Heart right ventricle (tissue), 16 donors: ENCODE measurements around the gene EHD3. TPM values are rescaled to one million over a fixed set of nuclear protein-coding genes. Genes with fewer than 3 reads are reported as not detected.

Experiments
- ATAC-seq, 8 donors: fragments of 200-7000 bp; cut with Tn5 transposase; one replicate each; pipeline ENCODE4 v1.9.1; 2020; ENCODE audit warnings: mild to moderate bottlenecking in 8 of 8, moderate library complexity in 8 of 8, moderate number of reproducible peaks in 1 of 8
- DNase-seq, 2 donors: peaks; one replicate each; pipeline ENCODE4 v3.0.0-alpha.2; 2020
- H3K27ac ChIP-seq, 10 donors: fragments of 200-600 bp; sonication (generic) in 2 of 10; one replicate each; pipeline versions ENCODE4 v1.5.0 to v1.8.0; 2020 to 2022; ENCODE audit warnings: mild to moderate bottlenecking in 3 of 10
- H3K27me3 ChIP-seq, 7 donors: fragments of 200-600 bp; one replicate each; pipeline ENCODE4 v1.8.0; 2021 to 2022; ENCODE audit warnings: mild to moderate bottlenecking in 2 of 7
- H3K36me3 ChIP-seq, 9 donors: fragments of 200-600 bp; sonication (generic) in 1 of 9; one replicate each; pipeline versions ENCODE4 v1.5.0 to v1.8.0; 2020 to 2022; ENCODE audit warnings: mild to moderate bottlenecking in 2 of 9
- H3K4me1 ChIP-seq, 9 donors: fragments of 200-600 bp; sonication (generic) in 1 of 9; one replicate each; pipeline versions ENCODE4 v1.5.0 to v1.8.0; 2020 to 2022; ENCODE audit warnings: mild to moderate bottlenecking in 4 of 9
- H3K4me3 ChIP-seq, 10 donors: fragments of 200-600 bp; sonication (generic) in 2 of 10; one replicate each; pipeline versions ENCODE4 v1.5.0 to v1.8.0; 2020 to 2022; ENCODE audit warnings: mild to moderate bottlenecking in 7 of 10, moderate library complexity in 2 of 10
- H3K9me3 ChIP-seq, 11 donors: fragments of 200-600 bp in 10 of 11; sonication (generic) in 2 of 11; one replicate each; pipeline versions ENCODE4 v1.5.0 to v1.8.0; 2013 to 2022; ENCODE audit warnings: mild to moderate bottlenecking in 2 of 11, control low read depth in 1 of 11, moderate library complexity in 1 of 11
- CTCF ChIP-seq, 9 donors: fragments of 200-600 bp; sonication (generic) in 2 of 9; IDR thresholded peaks; one replicate each; pipeline versions ENCODE4 v1.5.0 to v1.8.0; 2021 to 2022; ENCODE audit warnings: antibody characterized with exemption in 9 of 9, mild to moderate bottlenecking in 5 of 9, moderate library complexity in 1 of 9
- WGBS, 2 donors: extraction: QIAGEN DNeasy Blood & Tissue Kit; methylation state at CpG; one replicate each; pipeline ENCODE4 v1.1.7; 2013; ENCODE audit warnings: inconsistent platforms in 1 of 2; 5-methylcytosine and 5-hydroxymethylcytosine counted together
- intact Hi-C, 10 donors: fragments of 100-400 bp; cut with DNase I; formaldehyde crosslinking; loops; one replicate each; pipeline versions ENCODE4 v1.11.1 to v1.14.2; 2022
- polyA plus RNA-seq, 2 donors: library from polyadenylated mRNA; stranded (reverse); fragments of 200-250 nt; gene quantifications; one replicate each; pipeline ENCODE4 v1.2.3, GENCODE V29; 2013
- total RNA-seq, 10 donors: library from RNA; stranded (reverse); fragmentation: NEBNext Ultra II Directional in 3 of 10; extraction: Animal tissue kit (Norgen Biotek cat#: 25700) in 3 of 10; gene quantifications; one replicate each; pipeline versions ENCODE4 v1.2.1 to v1.2.4, GENCODE V29; 2021 to 2023
- donor health status: Arrhythmogenic right ventricular cardiomyopathy.
- donor health status: ischemic (EF 13 %, LVEDD 7.1; RV severe dilation, severe dysfunction).
- donor health status: healthy with polysubstance abuse.
- donor health status: DM: no; HTN: yes; CAD: no.
- donor health status: DM: no; HTN: no; CAD: no.
- donor health status: ischemic (EF 25% LVEDD 6.9; RV normal size, moderate dysfunction).
- donor health status: ischemic (EF 25% LVEDD 5.7; RV mildly dilated, moderate dysfunction).
- donor health status: healthy.
- donor health status: DM: yes; HTN: yes; CAD: no.
- donor health status: Ischemic cardiomyopathy.
- donor health status: ischemic (EF 35%, LVEDD 5.7; RV mildly dilated, moderate dysfunction).
- donor health status: nonischemic (EF 11% LVEDD 7.7; RV severe dilation, severe dysfunction).
- donor health status: DM: yes; HTN: yes; CAD: no.
- donor health status: PGD.
- donor health status: ischemic (EF 29% LVEDD 5.4; RV normal size, mild dysfunction).
- donor health status: nonischemic (EF 23%, LVEDD 6.1; RV moderate dilation, normal function).

Gene EHD3
- total and polyA plus RNA-seq, 12 donors = 5.3 to 40.9 (median 24.3) TPM

GRCh38 chr2:31259075-31259474, 25.1 kb downstream of the EHD3 start:
- intact Hi-C loops = no loop called here
- H3K4me1 ChIP-seq = peaks cover 0 to 22% (median 11%) of the 10 kb centered on the region in 9 donors
- whole genome bisulfite sequencing, 2 donors = 93 to 96% methylated on average over 3 of the region's 3 CpGs

GRCh38 chr2:31260870-31261269, 26.9 kb downstream of the EHD3 start:
- Histone ChIP-seq H3K4me3 (no peak overlapping the region), H3K27ac (no peak overlapping the region), H3K9me3 (no peaks in the 10 kb centered on the region), H3K36me3 (peaks cover 0 to 58% (median 3%) of the 10 kb centered on the region in 9 donors), H3K27me3 (no peaks in the 10 kb centered on the region), H3K4me1 (peaks cover 0 to 22% (median 11%) of the 10 kb centered on the region in 9 donors)
- no peak for ATAC-seq
- 88 to 94% methylated on average over 4 of the region's 4 CpGs for WGBS, 2 donors
- intact Hi-C loops = no loop called here
- no peak for DNase-seq
- no peak for TF ChIP-seq CTCF (IDR thresholded peaks at IDR 0.05)

More at GRCh38 chr2:31259075-31259474, 25.1 kb downstream of the EHD3 start:
- Histone ChIP-seq H3K27me3 (no peaks in the 10 kb centered on the region), H3K36me3 (peaks cover 0 to 54% (median 3%) of the 10 kb centered on the region in 9 donors), H3K9me3 (no peaks in the 10 kb centered on the region), H3K27ac (no peak overlapping the region), H3K4me3 (no peak overlapping the region)
- ATAC-seq (no peak), DNase-seq (no peak)
- TF ChIP-seq CTCF (IDR thresholded peaks at IDR 0.05) = no peak

- intact Hi-C loops = no loop called here
- Histone ChIP-seq H3K4me1 (peaks cover 0 to 6% (median 0%) of the 10 kb centered on the region in 9 donors), H3K4me3 (no peak overlapping the region), H3K27me3 (no peaks in the 10 kb centered on the region), H3K27ac (peak overlapping the region in 1 of 10 donors; percentile 12), H3K36me3 (peaks cover 0 to 61% (median 3%) of the 10 kb centered on the region in 9 donors), H3K9me3 (no peaks in the 10 kb centered on the region)
- 69 to 74% methylated on average over 3 of the region's 3 CpGs for WGBS, 2 donors
- TF ChIP-seq CTCF (IDR thresholded peaks at IDR 0.05) = peak in 6 of 9 donors; percentile 19 to 53 (median 38)
- ATAC-seq (peak in 7 of 8 donors; percentile 36 to 90 (median 80)), DNase-seq (no peak)
These were observed 29.8 kb downstream of the EHD3 start for GRCh38 chr2:31263636-31264190.

GRCh38 chr2:31265234-31265633, 31.3 kb downstream of the EHD3 start:
- Histone ChIP-seq H3K9me3 (no peaks in the 10 kb centered on the region), H3K27ac (no peak overlapping the region), H3K4me3 (no peak overlapping the region), H3K36me3 (peaks cover 0 to 55% (median 3%) of the 10 kb centered on the region in 9 donors), H3K27me3 (no peaks in the 10 kb centered on the region), H3K4me1 (peaks cover 0 to 19% (median 6%) of the 10 kb centered on the region in 9 donors)
- DNase-seq (no peak), ATAC-seq (no peak)
- WGBS, 2 donors = 90 to 93% methylated on average over 6 of the region's 6 CpGs
- TF ChIP-seq CTCF (IDR thresholded peaks at IDR 0.05) = no peak
- intact Hi-C loops = no loop called here
